ENCODE measurements around the gene PDCD10.
A peak's percentile ranks its signal among the peaks of the same experiment; 100 is the strongest.

Gene PDCD10

DNA sequence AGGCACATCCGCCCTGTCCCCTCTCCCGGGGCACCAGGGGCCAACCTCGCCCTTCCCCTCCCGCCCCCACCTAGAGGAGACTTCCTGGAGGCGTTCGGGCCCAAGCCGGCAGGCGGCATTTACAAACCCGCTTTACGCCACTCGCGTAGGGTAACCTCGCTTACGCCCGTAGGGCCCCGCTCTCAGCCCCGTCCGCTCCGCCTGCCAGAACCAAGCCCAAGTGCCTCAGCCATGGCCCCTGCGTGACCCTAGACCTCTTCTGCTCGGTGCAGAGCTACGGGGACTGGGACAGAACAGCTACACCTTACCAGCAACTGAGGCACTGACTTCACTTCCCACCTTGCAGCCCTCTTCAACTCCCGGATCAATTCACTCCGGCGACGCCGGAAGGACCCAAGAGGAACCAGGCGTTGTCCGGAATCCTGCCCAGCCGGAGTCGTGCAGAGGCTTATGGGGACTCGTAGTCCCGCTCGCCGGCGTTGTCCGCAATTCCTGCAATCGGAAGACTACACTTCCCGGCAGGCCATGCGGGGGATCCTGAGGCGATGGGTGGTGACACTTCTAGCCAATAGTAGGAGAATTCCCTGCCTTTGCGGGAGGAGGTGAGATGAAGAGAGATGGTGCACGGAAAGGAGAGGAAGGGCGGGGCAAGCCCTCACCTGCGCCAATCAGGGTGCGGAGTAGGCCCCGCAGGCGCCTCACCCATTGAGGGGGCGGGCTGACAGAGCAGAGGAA, at the start of gene PDCD10:
TSS of gene PDCD10 (minus strand) at position 395 of the 735 bp plus-strand sequence. CDS start 14,735 bp downstream, outside the sequence.
- peak; percentile 97 for DNase-seq
- in situ Hi-C loops (cut with HindIII; ENCODE audit: low pct_ligation_motif_present, low pct_unique_long_range_greater_than_20kb, low sequenced_read_pairs): no loop called here

DNA sequence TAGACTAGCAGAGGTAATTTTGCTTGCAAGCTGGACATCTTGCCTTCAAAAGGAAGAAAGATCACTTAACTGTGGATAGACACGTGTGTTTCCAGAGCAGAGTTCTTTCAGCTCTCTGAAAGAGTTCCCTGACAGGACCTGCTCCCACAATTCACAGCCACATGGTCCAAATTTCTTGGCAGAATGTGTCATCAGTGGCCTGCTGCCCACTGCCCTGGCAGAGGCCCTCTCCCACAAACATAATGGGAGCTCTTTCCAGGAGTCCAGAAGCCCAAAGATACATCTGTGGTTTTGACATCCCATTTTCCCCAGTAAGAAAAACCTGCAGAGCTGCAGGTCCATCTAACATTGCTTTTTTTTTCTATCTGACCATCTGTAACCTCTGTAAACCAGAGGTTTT, 49.1 kb upstream of the PDCD10 start:
- in situ Hi-C loops (cut with HindIII; ENCODE audit: low pct_ligation_motif_present, low pct_unique_long_range_greater_than_20kb, low sequenced_read_pairs): no loop called here
- DNase-seq: no peak

DNA sequence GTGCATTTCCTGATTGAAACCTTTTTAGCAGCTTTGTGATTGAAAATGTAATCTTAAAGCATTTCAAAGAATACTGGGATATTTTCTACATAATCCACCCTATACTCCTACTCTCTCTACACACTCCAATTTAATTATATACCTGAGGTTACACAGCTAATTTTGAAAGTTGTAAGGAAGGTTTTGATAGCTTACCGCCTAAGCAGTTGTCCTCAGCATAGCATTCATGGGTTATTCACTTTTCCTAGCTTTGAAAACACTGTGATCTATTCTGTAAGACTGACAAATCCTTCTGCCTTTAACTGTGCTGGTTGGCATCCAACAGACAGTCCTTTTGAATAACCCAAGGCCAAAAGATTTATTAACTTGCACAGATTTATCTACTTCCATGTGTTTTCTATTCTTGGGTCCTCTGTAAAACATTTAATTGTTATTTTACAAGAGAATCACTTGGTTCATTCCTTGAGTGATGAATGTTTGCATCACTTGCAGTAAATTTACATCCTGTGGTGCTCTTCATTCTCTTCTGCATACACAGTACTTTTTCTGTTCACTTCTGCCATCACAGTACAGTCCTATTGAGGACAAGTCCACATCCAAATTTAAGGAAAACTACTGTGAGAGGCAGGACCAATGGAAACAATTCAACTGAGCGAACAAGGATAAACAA, 45.7 kb upstream of the PDCD10 start:
- in situ Hi-C loops (cut with HindIII; ENCODE audit: low pct_ligation_motif_present, low pct_unique_long_range_greater_than_20kb, low sequenced_read_pairs): no loop called here
- no peak for DNase-seq

DNA sequence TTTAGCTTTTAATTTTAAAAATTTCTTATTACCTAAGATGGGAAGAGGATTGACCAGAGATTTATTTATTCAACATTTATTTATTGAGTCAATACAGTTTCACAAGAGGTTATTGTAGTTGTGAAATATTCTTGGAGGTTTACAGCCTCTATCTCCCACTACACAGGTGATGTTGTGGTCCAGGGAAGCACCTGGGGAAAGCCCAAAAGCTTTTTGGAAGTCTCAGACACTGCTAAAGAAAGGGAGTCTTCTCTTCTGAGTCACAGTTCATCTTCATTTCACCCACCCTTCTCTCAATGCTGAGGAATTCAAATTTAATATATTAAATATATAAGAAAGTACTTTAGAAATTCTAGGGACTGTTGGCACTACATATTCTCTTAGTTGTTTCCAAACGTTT, 42.7 kb upstream of the PDCD10 start:
- in situ Hi-C loops (cut with HindIII; ENCODE audit: low pct_ligation_motif_present, low pct_unique_long_range_greater_than_20kb, low sequenced_read_pairs): no loop called here
- DNase-seq: no peak

DNA sequence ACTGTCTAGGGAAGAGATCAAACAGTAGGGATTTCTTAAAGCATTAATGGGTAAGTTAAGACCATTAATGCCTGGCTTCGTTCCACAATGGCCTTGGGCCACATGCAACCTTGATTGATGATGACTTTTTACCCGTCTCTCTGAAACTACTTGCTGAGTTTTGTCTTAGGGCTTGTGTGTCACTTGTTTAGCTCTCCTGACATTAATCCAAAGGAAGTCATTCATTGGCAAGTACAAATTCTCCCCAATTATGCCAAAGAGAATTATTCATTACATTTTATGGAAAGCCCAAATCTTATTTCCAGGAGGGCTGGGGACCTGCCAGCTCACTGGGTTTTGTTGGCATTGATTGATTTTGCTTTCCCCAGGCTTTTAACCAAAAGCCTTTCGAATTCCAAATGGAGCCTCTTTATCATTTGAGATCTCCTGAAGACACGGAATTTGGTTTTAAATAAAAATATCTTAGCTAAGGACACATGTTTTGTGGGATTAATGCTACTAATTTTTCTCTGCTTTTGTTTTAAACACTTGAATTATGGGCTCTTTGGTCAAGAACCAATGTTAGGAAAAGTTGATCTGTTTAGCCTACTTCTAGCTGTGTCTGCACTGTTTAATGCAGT, 41.5 kb upstream of the PDCD10 start:
- in situ Hi-C loops (cut with HindIII; ENCODE audit: low pct_ligation_motif_present, low pct_unique_long_range_greater_than_20kb, low sequenced_read_pairs): no loop called here
- DNase-seq: no peak

- in situ Hi-C loops (cut with HindIII; ENCODE audit: low pct_ligation_motif_present, low pct_unique_long_range_greater_than_20kb, low sequenced_read_pairs): no loop called here
Measured at GRCh38 chr3:167773584-167773983, 38.9 kb upstream of the PDCD10 start.

GRCh38 chr3:167772992-167773391, 38.3 kb upstream of the PDCD10 start:
- in situ Hi-C loops (cut with HindIII; ENCODE audit: low pct_ligation_motif_present, low pct_unique_long_range_greater_than_20kb, low sequenced_read_pairs): no loop called here
- DNase-seq: no peak

More at GRCh38 chr3:167773584-167773983, 38.9 kb upstream of the PDCD10 start:
- DNase-seq: no peak

GRCh38 chr3:167762296-167762695, 27.6 kb upstream of the PDCD10 start:
- no peak for DNase-seq

GRCh38 chr3:167761302-167761701, 26.6 kb upstream of the PDCD10 start:
- in situ Hi-C loops (cut with HindIII; ENCODE audit: low pct_ligation_motif_present, low pct_unique_long_range_greater_than_20kb, low sequenced_read_pairs): no loop called here

More at GRCh38 chr3:167762296-167762695, 27.6 kb upstream of the PDCD10 start:
- in situ Hi-C loops (cut with HindIII; ENCODE audit: low pct_ligation_motif_present, low pct_unique_long_range_greater_than_20kb, low sequenced_read_pairs): no loop called here

GRCh38 chr3:167754049-167754448, 19.4 kb upstream of the PDCD10 start:
- no peak for DNase-seq
- in situ Hi-C loops (cut with HindIII; ENCODE audit: low pct_ligation_motif_present, low pct_unique_long_range_greater_than_20kb, low sequenced_read_pairs): no loop called here

More at GRCh38 chr3:167761302-167761701, 26.6 kb upstream of the PDCD10 start:
- no peak for DNase-seq

- in situ Hi-C loops (cut with HindIII; ENCODE audit: low pct_ligation_motif_present, low pct_unique_long_range_greater_than_20kb, low sequenced_read_pairs): no loop called here
- no peak for DNase-seq
Measured at GRCh38 chr3:167750272-167750971, 15.7 kb upstream of the PDCD10 start.

- no peak for DNase-seq
- in situ Hi-C loops (cut with HindIII; ENCODE audit: low pct_ligation_motif_present, low pct_unique_long_range_greater_than_20kb, low sequenced_read_pairs): no loop called here
Measured at GRCh38 chr3:167749728-167750127, 15.0 kb upstream of the PDCD10 start.

GRCh38 chr3:167749209-167749608, 14.5 kb upstream of the PDCD10 start:
- DNase-seq: no peak
- in situ Hi-C loops (cut with HindIII; ENCODE audit: low pct_ligation_motif_present, low pct_unique_long_range_greater_than_20kb, low sequenced_read_pairs): no loop called here

- DNase-seq: no peak
- in situ Hi-C loops (cut with HindIII; ENCODE audit: low pct_ligation_motif_present, low pct_unique_long_range_greater_than_20kb, low sequenced_read_pairs): no loop called here
Measured at GRCh38 chr3:167743799-167744198, 9.1 kb upstream of the PDCD10 start.

DNA sequence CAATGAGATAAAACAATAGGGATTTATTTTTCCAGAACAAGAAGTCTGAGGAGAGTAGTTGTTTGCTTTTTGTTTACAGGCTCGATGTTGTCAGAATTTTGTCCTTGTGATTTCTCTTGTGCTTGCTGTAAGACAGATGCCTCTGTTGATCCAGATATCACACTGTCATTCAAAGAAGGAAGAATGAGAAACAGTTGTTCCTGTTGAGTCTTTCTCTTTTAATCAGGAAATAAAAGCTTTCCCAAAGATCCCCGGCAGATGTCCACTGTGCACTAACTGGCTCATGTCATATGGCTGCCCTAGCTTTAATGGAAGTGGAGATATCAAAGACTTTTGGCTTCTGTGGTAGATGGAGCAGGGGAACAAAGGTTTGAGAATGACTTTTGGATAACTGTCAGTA, 7.6 kb upstream of the PDCD10 start:
- DNase-seq: no peak
- in situ Hi-C loops (cut with HindIII; ENCODE audit: low pct_ligation_motif_present, low pct_unique_long_range_greater_than_20kb, low sequenced_read_pairs): no loop called here

DNA sequence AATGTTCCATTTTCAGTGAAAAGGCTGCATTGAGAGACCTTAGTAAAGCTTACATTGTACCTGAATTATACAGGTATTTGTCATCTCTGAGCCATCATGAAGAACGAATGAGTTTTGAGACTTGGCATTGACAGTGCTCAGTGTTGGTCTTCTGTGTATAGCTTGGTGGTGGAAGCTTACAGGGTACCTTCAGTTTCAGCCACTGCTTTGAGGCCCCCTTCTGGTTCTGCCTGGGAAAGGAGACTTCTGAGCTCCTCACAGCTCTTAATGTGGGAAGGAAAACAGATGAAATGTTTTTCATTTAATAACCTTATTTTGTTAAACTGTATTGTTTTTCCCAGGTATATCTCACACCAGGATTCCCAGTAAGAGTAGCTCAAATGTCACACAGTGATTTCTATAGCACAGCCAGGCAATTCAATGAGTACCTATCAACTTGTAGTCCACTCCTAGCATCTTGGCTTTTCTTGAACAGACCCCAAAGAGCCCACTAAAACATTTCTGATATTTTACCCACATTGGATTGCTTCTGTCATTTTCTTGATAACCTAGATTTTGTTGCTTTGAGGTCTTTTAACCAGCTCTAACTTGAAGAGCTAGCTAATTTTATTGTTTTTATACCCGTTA, 6.4 kb upstream of the PDCD10 start:
- peak; percentile 36 for DNase-seq

DNA sequence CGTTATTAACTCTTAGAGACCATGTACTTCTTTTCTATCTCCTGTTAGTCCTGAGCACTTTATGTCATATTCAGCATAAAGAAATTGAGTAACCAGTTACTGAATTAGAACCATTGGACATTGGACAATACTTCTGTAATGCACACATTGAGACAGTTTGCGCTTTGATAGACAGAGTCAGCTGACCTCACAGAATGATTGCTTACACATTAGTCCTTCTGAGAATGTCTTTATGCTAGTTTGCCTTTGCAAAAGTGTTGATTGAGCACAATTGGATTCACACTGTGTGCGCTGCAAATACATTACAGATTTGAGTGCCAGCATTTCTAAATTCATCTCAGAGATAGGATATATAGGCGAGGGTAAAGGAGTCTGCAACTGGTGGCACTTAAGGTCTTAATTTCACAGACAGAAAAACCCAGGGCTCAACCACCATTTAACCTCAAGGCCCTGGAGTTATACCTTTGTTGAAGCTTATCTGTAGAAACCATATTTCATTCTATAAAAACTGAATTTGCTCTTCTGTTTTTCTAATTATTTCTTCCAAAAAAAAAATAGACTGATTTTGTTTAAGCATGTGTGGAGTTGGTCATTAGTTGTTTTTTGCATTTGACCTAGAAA, 4.6 kb upstream of the PDCD10 start:
- no peak for DNase-seq
- in situ Hi-C loops (cut with HindIII; ENCODE audit: low pct_ligation_motif_present, low pct_unique_long_range_greater_than_20kb, low sequenced_read_pairs): no loop called here

More for the DNA sequence above, 6.4 kb upstream of the PDCD10 start:
- in situ Hi-C loops (cut with HindIII; ENCODE audit: low pct_ligation_motif_present, low pct_unique_long_range_greater_than_20kb, low sequenced_read_pairs): no loop called here

- in situ Hi-C loops (cut with HindIII; ENCODE audit: low pct_ligation_motif_present, low pct_unique_long_range_greater_than_20kb, low sequenced_read_pairs): no loop called here
Measured at GRCh38 chr3:167738037-167738436, 3.3 kb upstream of the PDCD10 start.

More at GRCh38 chr3:167738037-167738436, 3.3 kb upstream of the PDCD10 start:
- DNase-seq: no peak
